Activated CD8-positive, alpha-beta memory T cell treated with anti-CD3 and anti-CD28 coated beads, Interleukin-2, amount 50 U/mL, for 4 hours (primary cell): ENCODE results near the gene RIC8A.
"Not testable (repeated sequence)": the region's sequence is repeated elsewhere in the genome, so short reads cannot be mapped to it uniquely, and the experiment has no call there.

Experiments used
- DNase-seq: peaks from one replicate; pipeline ENCODE4 v3.0.0-alpha.2; 2020

Gene RIC8A

GRCh38 chr11:220641-221215 is 13.2 kb downstream of the RIC8A start:
- not testable (repeated sequence) for DNase-seq

- no peak for DNase-seq
Measured at GRCh38 chr11:221539-221938, 14.0 kb downstream of the RIC8A start.

DNA sequence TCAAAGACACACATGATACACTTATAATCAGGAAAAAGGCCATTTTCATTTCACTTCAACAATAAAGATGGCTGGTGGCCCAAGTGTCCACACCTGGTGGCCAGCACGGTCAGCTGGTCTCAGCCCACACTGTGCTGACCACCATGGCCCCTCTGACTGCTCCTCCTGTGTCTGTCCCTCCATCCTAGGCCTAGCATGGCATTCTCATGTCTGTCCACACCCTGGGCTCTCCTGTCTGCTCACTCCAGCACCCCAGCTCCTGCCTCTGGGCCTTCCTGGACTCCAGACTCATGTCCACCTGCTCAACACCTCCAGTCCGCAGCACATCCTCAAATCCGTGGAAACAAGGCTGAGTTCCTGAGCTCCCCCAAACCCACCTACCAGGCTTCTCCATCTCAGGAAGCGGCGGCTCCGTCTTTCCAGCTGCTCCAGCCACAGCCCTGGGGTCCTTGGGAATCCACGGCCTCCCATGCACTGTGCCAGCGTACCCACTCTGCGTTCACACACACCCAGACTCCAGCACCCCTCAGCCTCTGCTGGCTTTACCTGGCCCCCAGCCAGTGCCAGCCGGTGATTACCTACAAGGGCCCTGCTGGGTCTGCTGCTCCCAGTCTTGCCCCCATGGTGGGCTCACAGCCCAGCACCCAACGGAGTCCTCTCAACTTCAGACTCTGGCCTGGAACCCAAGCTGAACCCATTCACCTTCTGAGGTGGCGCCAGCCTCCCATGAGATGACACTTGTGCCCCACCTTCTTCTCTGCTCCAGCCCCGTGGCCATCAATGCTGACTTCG is 14.7 kb downstream of the RIC8A start:
- no peak for DNase-seq

GRCh38 chr11:223026-223789 is 15.7 kb downstream of the RIC8A start:
- no peak for DNase-seq

- DNase-seq = no peak
Measured at GRCh38 chr11:223884-224283, 16.4 kb downstream of the RIC8A start.

- DNase-seq = no peak
Measured at GRCh38 chr11:224424-224823, 16.9 kb downstream of the RIC8A start.

- no peak for DNase-seq
Measured at GRCh38 chr11:225734-226453, 18.4 kb downstream of the RIC8A start.

- no peak for DNase-seq
Measured at GRCh38 chr11:227824-228379, 20.4 kb downstream of the RIC8A start.

DNA sequence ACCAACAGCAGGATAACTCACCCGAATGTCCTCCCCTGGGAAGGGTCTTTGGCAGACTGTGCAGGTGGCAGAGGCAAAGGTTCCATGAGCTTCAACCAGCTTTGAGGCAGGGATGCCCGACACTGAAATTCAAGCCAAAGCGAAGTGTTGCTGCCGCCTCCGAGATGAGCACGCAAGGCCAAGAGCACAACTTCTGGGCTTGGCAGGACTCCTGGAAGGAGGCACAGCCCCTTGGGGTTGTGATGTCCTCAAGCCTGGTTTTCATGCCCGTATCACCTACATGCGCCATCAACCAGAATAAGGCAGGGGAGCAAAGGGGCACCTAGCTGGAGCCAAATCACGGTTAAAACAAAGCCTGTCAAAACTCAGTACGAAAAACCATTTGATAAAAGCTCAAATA is 22.9 kb downstream of the RIC8A start:
- DNase-seq = no peak

DNA sequence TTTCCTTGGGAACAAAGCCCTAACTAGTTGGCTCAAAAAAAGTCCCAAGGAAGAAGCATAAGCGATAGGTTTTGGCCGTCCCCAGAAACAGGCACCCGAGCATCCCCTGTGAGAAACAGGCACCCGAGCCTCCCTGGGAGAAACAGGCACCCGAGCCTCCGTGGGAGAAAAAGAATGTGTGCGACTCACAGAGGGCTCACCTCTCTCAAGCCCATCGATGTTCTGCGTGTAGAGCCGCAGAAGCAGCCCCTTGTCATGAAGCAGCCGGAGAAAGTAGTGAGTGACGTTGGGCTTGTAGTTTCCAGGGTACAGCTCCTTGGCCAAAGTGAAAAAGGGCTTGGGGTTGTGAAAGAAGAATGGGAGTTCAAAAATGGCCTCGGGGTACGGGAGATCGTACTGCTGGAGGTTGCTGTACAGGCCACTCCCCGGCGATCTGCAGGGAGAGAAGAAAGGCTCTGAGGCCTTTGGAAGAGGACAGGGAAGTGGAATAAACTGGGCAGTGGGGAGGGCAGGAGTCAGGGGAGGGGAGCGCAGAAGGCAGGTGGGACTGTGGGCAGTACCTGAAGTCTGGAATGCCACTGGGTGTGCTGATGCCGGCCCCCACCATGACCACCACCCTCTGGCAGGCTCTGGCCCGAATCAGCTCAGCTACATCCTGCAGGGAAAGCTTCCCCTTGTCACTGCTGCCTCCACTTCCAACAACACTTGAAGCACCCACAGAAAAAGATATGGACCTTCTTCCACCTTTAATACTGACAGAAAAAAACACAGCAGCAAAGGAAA is 25.5 kb downstream of the RIC8A start:
- no peak for DNase-seq

- no peak for DNase-seq
Measured at GRCh38 chr11:235180-235579, 27.7 kb downstream of the RIC8A start.

DNA sequence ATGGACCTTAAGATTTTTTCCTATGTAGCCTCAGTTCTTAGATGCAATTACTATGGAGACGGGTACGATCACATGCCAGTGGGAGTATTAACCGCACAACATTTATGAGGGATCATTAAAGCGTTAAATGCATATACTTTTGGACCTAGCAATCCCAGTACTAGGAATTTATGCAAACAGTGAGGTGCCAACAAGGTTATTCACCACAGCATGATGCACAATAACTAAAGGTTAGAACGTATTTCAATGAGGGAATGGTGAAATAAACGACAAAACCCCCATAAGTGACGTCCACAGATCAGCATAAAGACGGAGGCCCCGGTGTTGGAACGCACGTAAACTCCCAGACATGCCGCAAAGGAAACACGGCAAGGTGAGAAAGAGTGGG is 28.1 kb downstream of the RIC8A start:
- DNase-seq = peak; percentile 59

- DNase-seq = peak; percentile 77
Measured at GRCh38 chr11:235997-236773, 28.7 kb downstream of the RIC8A start, which contains the start of gene SIRT3. Gene SIRT3, minus strand, starts transcription at chr11:236342. Its CDS starts 14 bp downstream, at chr11:236328.

GRCh38 chr11:236774-237767 is 29.6 kb downstream of the RIC8A start, which contains the start of gene PSMD13:
Gene PSMD13, plus strand, starts transcription at chr11:236976. Its CDS starts 74 bp downstream, at chr11:237050.
- peak; percentile 87 for DNase-seq

GRCh38 chr11:238346-238745 is 30.8 kb downstream of the RIC8A start:
- DNase-seq = not testable (repeated sequence)

GRCh38 chr11:240315-240714 is 32.8 kb downstream of the RIC8A start:
- no peak for DNase-seq

DNA sequence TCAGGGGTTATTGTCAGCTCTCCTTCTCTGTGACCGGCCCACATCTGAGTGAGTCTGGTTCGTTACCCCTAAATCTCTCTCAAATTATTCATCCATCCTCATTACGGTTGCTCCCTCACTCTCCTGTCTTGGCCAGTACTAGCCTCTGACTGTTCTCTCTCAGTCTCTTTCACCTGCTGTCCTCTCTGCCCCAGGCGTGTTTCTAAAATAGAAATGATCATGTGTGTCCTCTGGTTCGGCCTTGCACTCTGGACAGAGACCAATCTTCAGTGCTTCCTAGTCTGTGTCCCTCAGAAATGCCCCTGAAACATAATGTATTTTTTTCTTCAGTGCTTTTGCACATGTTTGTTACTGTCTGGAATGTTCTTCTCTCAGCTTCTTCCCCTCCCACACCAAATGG is 34.1 kb downstream of the RIC8A start:
- no peak for DNase-seq

DNA sequence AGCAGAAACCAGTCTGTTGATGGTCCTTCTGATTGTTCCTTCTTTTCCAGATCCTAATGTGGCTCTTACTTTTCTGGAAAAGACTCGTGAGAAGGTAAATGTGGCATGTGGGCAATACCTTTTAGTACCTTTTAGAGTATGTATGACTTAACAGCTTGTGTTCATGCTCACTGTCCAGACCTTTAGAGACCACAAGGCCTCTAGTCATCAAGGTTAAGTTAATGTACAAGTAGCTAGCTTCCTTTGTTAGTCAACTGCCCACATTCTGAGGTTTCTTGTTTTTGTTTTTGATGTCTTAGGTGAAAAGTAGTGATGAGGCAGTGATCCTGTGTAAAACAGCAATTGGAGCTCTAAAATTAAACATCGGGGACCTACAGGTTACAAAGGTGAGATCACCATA is 36.9 kb downstream of the RIC8A start:
- no peak for DNase-seq

DNA sequence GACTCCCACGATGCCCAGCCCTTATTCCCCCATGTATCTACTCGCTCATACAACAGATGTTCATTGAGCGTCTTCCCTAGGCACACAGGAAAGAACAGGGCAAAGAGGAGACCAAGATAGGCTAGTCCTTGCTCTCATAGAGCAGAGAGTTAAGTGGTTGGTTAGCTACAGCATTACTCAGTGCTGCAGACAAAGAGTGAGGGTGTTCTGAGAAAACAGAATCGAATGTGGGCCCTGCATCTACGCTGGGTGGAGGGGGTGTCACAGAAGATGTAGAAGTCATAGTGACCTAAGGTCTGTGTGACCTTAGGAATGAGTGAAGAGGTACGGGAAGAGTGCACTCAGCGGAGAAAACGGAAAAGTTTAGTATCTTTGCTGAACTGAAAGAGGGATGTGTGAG is 41.6 kb downstream of the RIC8A start:
- DNase-seq = no peak

- DNase-seq = no peak
Measured at GRCh38 chr11:250274-250673, 42.8 kb downstream of the RIC8A start.
